Kasumi-1 (cell line): ENCODE data around the gene NUP93.

Source experiments
- DNase-seq, 2 experiments: peaks; one replicate each; lab custom pipeline; 2025; lab: John Stamatoyannopoulos, UW

Gene NUP93

GRCh38 chr16:56743840-56744239 lies 13.9 kb downstream of the NUP93 start:
- DNase-seq: no peak

GRCh38 chr16:56744996-56745640 lies 15.2 kb downstream of the NUP93 start:
- DNase-seq: no peak

GRCh38 chr16:56747486-56748045 lies 17.6 kb downstream of the NUP93 start:
- DNase-seq: no peak

GRCh38 chr16:56748191-56748590 lies 18.3 kb downstream of the NUP93 start:
- DNase-seq: no peak

GRCh38 chr16:56748826-56749225 lies 18.9 kb downstream of the NUP93 start:
- DNase-seq: no peak

- no peak for DNase-seq
Observed at GRCh38 chr16:56749672-56750491, 20.0 kb downstream of the NUP93 start.

GRCh38 chr16:56753410-56753809 lies 23.5 kb downstream of the NUP93 start:
- no peak for DNase-seq

GRCh38 chr16:56755038-56755437 lies 25.1 kb downstream of the NUP93 start:
- DNase-seq: no peak

GRCh38 chr16:56758432-56758831 lies 28.5 kb downstream of the NUP93 start:
- no peak for DNase-seq

- no peak for DNase-seq
Observed at GRCh38 chr16:56758930-56759329, 29.0 kb downstream of the NUP93 start.

- no peak for DNase-seq
Observed at GRCh38 chr16:56763291-56763916, 33.5 kb downstream of the NUP93 start.

GRCh38 chr16:56764835-56765234 lies 34.9 kb downstream of the NUP93 start:
- DNase-seq: no peak

GRCh38 chr16:56765949-56766348 lies 36.0 kb downstream of the NUP93 start:
- no peak for DNase-seq

- DNase-seq: no peak
Observed at GRCh38 chr16:56767024-56767423, 37.1 kb downstream of the NUP93 start.

- no peak for DNase-seq
Observed at GRCh38 chr16:56769677-56770076, 39.7 kb downstream of the NUP93 start.

GRCh38 chr16:56771558-56772279 lies 41.8 kb downstream of the NUP93 start:
- DNase-seq: no peak

GRCh38 chr16:56773532-56773931 lies 43.6 kb downstream of the NUP93 start:
- no peak for DNase-seq

- DNase-seq: no peak
Observed at GRCh38 chr16:56774016-56774680, 44.2 kb downstream of the NUP93 start.

GRCh38 chr16:56775162-56775561 lies 45.2 kb downstream of the NUP93 start:
- DNase-seq: no peak

- DNase-seq: no peak
Observed at GRCh38 chr16:56776562-56776961, 46.6 kb downstream of the NUP93 start.

GRCh38 chr16:56777001-56777400 lies 47.1 kb downstream of the NUP93 start:
- DNase-seq: no peak

- no peak for DNase-seq
Observed at GRCh38 chr16:56777482-56777881, 47.6 kb downstream of the NUP93 start.
